CD4-positive, alpha-beta T cell treated with Interleukin-17A for 4 hours (primary cell): Measurements from ENCODE around the gene AGPAT4.
"Not testable (repeated sequence)": the region's sequence is repeated elsewhere in the genome, so short reads cannot be mapped to it uniquely, and the experiment has no call there.

ENCODE experiments used
- DNase-seq: peaks from one replicate; pipeline ENCODE4 v3.0.0-alpha.2; 2020; ENCODE audit warnings: mixed read lengths

The AGPAT4 gene

GRCh38 chr6:161136655-161137054, 137.2 kb downstream of the AGPAT4 start:
- DNase-seq, result no peak

DNA sequence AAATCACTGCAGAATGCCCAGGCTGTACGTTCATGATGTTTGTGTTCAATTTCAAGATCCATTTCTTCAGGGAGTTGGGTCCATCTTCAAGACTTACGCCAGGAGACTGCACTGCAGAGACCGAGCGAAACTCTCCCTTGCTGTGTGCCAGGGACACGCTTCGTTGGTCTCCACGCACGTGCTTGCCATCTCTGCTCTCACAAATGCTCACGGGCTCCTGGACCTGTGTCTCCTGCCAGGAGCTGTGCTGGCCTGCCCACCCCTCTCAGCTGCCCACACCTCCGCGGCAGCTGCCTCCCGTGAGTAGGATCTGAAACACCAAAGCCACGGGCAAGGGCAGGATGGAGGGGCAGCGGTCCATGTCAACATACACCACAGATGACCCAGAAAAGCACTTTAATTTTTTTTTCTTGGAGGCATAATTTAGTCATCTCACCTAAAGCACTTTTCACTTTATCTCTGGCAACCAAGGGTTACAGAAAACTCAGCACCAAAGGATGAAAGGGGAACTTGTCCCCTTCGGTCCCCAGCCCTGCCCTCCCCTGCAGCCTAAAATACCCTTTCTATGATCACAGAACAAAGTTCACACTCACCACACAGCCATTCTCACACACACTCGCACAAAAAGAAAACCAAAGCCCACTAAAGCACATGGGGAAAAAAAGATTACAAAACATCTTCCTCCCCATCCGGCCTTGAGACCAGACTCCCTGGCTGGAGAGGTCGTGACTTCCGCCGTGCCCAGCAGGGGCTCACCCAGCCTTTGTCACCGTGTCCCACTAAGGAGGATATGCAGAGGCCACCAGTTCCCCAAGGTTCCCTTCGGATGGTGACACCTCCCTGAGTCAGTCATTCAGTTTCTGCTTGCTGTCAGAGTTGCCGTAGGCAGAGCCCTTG, 137.9 kb downstream of the AGPAT4 start:
- no peak for DNase-seq

DNA sequence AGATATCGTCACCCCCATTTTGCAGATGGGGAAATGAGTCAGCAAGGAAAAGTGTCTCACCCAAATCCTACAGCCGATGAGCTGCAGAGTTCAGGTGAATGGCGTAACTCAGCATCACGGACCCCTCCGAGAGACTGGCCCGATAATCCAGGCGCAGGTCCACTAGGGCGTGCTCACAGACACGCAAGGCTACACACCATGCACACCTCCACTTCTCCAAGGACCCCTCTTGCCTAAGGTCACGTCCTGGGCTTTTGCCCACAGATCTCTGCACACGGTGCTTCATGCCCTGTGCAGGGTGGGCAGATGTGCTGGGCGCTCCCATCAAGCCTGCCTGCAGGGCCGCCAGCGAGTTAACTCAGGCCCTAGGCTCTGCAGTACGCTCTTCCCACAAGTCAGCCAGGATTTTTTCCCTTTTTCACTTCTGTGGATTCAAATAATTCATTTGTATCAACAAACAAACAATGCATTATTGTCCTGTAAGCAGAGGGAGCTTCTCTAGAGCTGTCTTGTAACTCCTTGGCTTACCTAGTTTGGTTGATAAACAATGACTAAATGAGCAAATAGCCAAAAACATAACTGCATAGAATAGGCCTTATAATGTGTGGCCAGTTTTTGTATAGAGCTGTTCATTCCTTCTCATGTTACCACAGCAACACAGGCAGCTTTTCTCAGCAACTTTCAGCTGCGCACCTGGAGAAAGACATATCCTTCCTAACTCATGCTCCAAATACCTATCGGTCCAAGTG, 139.1 kb downstream of the AGPAT4 start:
- no peak for DNase-seq

DNA sequence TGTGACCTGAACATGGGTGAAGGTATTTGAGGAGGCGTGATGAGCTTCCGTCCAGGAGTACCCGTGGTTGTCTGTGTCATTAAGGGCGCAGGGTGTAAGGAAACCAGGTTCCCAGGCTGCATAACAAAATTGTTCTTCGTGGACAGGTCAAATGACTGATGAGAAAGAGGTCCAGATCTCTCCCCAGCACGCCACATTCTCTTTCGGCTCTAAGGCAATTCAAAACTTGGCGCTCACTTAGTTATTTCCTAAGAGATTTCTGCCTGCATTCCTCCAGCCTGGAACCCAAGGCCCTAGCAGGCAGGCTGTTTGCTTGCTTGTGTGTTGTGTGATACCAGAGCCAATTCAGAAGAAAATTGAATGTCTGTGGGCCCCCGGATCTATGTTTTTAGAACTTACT, 139.9 kb downstream of the AGPAT4 start:
- no peak for DNase-seq

GRCh38 chr6:161132384-161132783, 141.5 kb downstream of the AGPAT4 start:
- DNase-seq, result no peak

- DNase-seq, result no peak
These were observed 142.7 kb downstream of the AGPAT4 start for GRCh38 chr6:161130967-161131766.

GRCh38 chr6:161130541-161130940, 143.3 kb downstream of the AGPAT4 start:
- no peak for DNase-seq

- DNase-seq, result no peak
These were observed 145.1 kb downstream of the AGPAT4 start for GRCh38 chr6:161128680-161129196.

DNA sequence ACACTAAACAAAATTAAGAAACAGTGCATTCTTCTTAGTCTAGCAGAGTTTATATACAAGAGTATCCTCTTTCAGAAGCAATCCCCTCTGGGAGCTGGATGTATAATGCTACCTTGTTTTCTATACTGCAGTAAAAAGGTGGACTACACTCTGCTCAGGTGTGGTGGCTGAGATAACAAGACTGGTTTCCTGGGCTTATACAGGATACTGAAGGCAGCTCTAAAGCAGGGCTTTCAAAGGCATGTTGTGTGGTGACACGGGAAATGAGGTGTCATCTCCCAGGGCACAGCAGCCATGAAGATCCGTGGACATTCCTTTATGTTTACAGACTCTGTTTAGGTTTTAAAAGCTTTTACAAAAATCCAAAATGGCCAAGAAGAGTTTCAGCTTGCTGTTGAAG, 145.6 kb downstream of the AGPAT4 start:
- no peak for DNase-seq

GRCh38 chr6:161127071-161127740, 146.7 kb downstream of the AGPAT4 start:
- no peak for DNase-seq

GRCh38 chr6:161125591-161125990, 148.3 kb downstream of the AGPAT4 start:
- no peak for DNase-seq

- not testable (repeated sequence) for DNase-seq
These were observed 150.5 kb downstream of the AGPAT4 start for GRCh38 chr6:161123319-161123718.

- no peak for DNase-seq
These were observed 155.9 kb downstream of the AGPAT4 start for GRCh38 chr6:161117942-161118341.

DNA sequence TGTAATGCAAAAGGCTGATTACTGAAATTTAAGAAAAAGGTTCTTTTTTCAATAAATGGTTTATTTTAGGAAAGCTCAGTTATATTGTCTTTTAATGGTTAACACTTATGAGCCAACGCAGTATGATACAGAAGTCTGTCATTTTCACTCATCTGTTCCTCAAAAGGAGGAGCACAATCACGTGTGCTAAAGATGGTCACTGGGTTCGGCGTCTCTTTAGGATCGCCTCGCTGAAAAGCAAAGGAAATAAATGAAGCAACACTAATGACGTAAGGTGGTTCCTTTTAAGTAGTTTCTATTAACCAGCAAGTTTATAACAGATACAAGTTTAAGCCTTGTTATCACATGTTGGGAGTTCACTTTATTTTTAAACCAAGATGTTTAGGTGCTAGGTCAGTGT, 156.6 kb downstream of the AGPAT4 start:
- DNase-seq, result no peak

DNA sequence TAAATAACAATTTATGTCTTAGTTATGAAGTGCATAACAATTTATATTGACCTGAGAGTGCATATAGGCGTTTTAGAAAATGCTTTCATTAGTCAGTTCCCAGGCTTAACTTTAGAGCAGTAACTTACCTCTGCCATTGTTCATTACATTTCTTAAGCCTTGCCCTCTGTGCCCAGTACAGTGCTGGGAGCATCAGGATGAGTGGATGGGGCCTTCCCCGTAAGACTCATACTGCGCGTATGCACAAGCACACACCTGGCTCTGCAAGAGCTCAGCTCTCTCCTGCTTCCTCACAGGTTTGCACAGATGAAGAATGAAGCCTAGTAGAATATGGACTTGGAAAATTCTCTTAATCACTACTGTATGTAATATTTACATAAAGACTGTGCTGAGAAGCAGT, 157.3 kb downstream of the AGPAT4 start:
- no peak for DNase-seq

DNA sequence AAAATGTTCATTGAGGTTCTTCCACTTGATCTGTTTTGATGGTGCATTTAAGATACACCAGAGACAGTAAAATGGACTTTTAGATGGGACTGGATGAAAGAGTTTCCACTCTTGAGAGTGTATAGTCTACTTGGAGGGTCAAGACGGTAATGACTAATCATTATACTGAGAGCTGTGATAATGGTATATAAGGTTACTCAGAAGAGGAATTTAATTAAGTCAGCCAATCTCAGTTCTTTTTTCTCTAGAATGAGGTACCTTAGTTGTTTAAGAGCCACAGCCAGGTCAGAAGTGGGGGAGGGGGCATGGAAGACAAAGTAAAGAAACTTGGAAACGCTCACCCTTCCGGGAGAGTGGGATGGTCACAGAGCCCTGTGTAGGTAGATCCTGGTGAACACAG, 158.4 kb downstream of the AGPAT4 start:
- DNase-seq, result no peak

DNA sequence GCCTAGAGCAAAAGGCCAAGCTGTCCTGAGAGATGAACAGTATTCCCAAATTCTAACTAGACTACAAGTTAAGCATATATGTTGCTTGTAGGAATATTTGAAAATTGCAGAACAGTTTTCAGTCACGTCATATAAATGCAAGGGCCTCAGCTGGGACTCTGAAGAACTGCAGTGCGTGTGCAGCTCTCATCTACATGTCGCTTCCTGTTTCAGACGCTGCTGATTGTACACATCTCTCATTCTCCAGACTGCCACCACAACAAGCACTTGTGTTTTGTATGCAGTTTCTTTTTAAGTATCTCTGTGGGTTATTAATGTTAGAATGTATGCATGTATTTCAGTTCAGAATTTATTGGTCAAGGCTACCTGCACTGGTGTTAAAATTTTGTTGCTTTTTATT, 162.6 kb downstream of the AGPAT4 start:
- peak; percentile 43 for DNase-seq

DNA sequence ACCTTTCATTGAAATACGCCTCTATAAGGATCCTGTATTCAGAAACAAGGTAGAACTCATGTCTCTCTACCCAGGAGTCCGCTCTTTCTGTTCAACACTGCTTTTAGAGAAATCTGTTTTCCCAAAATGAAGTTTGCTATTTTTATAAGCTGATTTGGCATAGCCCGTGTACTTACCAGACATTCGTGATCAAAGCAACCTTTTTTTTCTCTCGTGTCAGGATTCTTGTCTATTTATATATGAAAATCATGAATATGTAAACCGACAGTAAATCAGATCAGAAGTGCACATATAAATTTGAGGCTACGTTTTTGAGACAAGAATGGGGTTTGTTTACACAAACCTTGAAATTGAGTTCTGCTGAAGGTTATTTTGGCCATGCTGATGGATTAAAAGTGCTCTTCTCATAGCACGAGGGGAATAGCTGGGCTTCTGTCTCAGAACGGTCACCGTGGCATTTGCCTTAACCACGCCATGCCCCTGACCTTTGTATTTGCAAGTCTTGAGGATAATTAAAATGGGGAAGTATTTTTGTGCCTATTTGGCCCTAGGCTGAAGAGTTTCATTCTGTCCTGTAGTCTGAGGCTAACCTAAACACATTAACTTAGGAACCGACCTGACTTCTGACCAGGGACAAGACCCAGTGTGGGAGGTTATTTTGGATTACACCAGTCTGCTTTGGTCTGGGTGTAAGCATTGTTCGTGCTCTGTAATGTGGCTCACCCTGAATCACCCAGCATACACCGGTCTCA, 163.7 kb downstream of the AGPAT4 start:
- DNase-seq, result no peak

DNA sequence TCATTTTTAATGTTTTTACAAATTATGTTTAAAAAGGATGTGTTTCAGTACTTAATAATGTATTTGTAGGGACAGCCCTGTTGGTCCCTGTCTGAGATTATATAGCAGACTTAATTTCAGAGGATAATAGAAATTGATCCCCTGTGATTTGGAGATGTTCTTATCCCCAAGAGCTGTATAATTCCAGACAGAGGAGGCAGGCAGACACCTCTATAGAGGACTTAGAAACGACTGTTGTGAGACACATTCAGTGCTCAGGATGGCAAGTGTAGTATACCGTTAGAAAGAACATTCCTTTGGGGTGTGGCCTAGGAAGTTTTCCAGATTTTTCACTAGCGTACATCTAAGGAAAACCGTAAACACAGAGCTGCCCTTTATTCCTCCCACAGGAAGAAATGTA, 164.5 kb downstream of the AGPAT4 start:
- no peak for DNase-seq

- DNase-seq, result no peak
These were observed 164.9 kb downstream of the AGPAT4 start for GRCh38 chr6:161108916-161109315.
